Mesothelial cell of epicardium (in vitro differentiated cells): Measurements from ENCODE around the gene PTGIS. TPM values are rescaled to one million over a fixed set of nuclear protein-coding genes. Genes with fewer than 3 reads are reported as not detected.
"Not testable (repeated sequence)": the region's sequence is repeated elsewhere in the genome, so short reads cannot be mapped to it uniquely, and the experiment has no call there.

Source experiments
- DNase-seq, 2 experiments: peaks; one replicate each; pipeline ENCODE4 v3.0.0; 2021; ENCODE audit warnings: low spot score in 2 of 2; ENCODE audit not compliant: unreplicated experiment in 2 of 2
- H3K27ac Mint-ChIP-seq: 2 replicates; pipeline ENCODE4 v1.8.0; 2021; ENCODE audit warnings: mixed read lengths
- H3K27me3 Mint-ChIP-seq: 2 replicates; pipeline ENCODE4 v1.8.0; 2021; ENCODE audit warnings: low read depth, mixed read lengths
- H3K36me3 Mint-ChIP-seq: 2 replicates; pipeline ENCODE4 v1.8.0; 2021; ENCODE audit warnings: mixed read lengths
- H3K4me1 Mint-ChIP-seq: 2 replicates; pipeline ENCODE4 v1.8.0; 2021; ENCODE audit warnings: mixed read lengths
- H3K4me3 Mint-ChIP-seq: 2 replicates; pipeline ENCODE4 v1.8.0; 2021; ENCODE audit warnings: mild to moderate bottlenecking, moderate library complexity, mixed read lengths
- H3K9me3 Mint-ChIP-seq: 2 replicates; pipeline ENCODE4 v1.8.0; 2021; ENCODE audit warnings: mixed read lengths
- total RNA-seq: library from RNA; stranded (reverse); gene quantifications from 3 replicates; pipeline ENCODE4 v1.2.1, GENCODE V29; 2021
- TF ChIP-seq, protein P1 (sequence below): fragments of 200-600 bp; sonication (generic); IDR thresholded peaks from one replicate; pipeline ENCODE4 v1.5.0; 2021; ENCODE audit warnings: antibody characterized with exemption; ENCODE audit not compliant: unreplicated experiment

PTGIS gene
- 113 to 118 TPM (median 117 TPM) in 3 replicates for total RNA-seq

DNA sequence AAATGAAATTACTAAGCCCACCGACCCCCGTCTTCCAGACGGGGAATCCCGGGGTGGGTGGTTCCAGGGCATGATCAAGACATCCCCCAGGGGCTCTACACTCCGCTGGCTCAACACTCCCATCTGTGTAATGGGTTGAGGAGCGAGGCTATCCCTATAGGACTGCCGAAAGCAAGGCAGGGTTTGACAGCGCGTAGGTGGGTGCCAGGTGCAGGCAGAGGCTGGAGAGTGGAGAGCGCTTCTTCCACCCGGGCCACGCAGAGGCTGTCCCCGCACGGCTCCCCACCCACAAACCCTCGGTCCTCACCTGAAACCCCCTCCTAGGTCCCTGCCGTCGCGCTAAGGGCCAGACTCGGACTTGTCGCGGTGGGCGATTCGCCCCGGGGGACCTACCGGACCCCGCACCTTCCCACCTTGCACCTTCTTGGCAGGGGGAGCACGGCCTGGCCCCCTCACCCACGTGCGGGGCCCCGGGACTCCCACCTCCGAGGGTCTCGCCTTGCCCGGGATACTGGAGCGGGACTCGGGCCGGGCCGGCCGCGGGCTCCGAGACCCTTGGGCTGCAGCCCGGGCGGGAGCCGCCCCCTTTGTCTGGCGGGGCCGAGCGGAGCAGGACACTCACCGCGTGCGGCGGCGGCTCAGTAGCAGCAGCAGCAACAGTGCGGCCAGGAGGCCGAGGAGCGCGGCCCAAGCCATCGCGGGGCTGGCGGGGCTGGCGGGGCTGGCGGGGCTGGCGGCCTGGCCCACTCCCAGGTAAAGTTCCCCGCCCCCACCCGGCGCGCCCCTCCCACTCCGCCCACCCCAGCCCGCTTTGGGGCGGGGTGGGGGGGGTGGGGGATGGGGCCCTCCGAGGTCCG, at the start of gene PTGIS:
Gene PTGIS, minus strand, starts transcription at position 717 of the 857 bp plus-strand sequence. Its CDS starts 21 bp downstream, at position 696.
- Mint-ChIP-seq H3K36me3 (peaks cover 10% of the 10 kb centered on the region), H3K27me3 (no peaks in the 10 kb centered on the region), H3K9me3 (no peaks in the 10 kb centered on the region), H3K4me3 (peak within 1 kb of the TSS; percentile 80), H3K4me1 (peaks cover 39% of the 10 kb centered on the region), H3K27ac (peak within 1 kb of the TSS; percentile 88)
- DNase-seq = peak; percentile 49 to 73
- TF ChIP-seq, protein P1, sequence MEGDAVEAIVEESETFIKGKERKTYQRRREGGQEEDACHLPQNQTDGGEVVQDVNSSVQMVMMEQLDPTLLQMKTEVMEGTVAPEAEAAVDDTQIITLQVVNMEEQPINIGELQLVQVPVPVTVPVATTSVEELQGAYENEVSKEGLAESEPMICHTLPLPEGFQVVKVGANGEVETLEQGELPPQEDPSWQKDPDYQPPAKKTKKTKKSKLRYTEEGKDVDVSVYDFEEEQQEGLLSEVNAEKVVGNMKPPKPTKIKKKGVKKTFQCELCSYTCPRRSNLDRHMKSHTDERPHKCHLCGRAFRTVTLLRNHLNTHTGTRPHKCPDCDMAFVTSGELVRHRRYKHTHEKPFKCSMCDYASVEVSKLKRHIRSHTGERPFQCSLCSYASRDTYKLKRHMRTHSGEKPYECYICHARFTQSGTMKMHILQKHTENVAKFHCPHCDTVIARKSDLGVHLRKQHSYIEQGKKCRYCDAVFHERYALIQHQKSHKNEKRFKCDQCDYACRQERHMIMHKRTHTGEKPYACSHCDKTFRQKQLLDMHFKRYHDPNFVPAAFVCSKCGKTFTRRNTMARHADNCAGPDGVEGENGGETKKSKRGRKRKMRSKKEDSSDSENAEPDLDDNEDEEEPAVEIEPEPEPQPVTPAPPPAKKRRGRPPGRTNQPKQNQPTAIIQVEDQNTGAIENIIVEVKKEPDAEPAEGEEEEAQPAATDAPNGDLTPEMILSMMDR = no peak

DNA sequence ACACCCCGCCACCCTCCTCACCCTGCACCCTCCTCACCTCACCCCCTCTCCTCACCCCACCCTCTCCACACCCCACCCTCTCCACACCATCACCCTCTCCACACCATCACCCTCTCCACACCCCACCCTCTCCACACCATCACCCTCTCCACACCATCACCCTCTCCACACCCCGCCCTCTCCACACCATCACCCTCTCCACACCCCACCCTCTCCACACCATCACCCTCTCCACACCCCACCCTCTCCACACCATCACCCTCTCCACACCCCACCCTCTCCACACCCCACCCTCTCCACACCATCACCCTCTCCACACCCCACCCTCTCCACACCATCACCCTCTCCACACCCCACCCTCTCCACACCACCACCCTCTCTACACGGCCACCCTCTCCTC, 49.5 kb upstream of the PTGIS start:
- not testable (repeated sequence) for H3K27me3 Mint-ChIP-seq, H3K4me3 Mint-ChIP-seq, H3K36me3 Mint-ChIP-seq, H3K9me3 Mint-ChIP-seq, H3K27ac Mint-ChIP-seq, H3K4me1 Mint-ChIP-seq
- peak; percentile 53 to 54 for DNase-seq

DNA sequence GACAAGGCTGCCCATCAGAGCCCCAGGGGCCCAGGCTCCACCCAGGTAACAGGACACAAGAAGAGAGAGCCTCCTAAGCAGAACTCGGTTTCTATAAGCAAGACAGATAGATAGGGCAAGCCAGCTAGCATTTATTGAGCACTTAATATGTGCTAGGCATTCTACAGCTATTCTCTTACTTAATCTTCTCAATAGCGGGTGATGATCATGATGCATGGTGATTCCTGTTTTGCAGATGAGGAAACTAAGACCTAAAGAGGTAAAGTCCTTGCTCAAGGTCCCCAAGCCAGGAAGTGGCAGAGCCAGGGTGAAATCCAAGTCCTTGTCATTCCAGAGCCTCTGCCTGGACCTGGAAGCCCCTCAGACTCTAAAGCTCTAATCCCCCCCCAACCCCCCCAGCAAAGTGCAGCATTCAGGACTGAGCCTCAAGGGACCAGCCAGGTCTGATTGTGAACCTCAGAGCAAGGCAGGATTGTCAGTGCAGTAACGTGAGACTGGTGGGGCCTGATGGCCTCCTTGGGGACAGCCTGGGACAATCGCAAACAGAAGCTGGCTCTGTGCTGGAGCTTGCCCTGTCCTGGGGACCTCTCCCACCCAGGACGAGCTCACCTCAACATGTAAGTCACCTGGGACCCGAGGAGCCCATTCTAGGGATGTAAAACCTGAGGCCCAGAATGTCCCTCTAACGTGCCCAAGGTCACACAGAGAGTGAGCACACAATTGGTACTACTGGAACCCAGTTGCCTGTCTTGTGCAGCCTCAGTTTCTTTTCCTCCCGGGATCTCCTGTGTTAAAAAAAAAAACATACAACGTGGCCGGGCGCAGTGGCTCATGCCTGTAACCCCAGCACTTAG, 48.4 kb upstream of the PTGIS start:
- Mint-ChIP-seq H3K27me3 (no peaks in the 10 kb centered on the region), H3K36me3 (no peaks in the 10 kb centered on the region), H3K27ac (no peak overlapping the region), H3K4me1 (no peaks in the 10 kb centered on the region), H3K4me3 (no peak overlapping the region), H3K9me3 (no peaks in the 10 kb centered on the region)
- TF ChIP-seq, protein P1 = no peak
- no peak for DNase-seq

DNA sequence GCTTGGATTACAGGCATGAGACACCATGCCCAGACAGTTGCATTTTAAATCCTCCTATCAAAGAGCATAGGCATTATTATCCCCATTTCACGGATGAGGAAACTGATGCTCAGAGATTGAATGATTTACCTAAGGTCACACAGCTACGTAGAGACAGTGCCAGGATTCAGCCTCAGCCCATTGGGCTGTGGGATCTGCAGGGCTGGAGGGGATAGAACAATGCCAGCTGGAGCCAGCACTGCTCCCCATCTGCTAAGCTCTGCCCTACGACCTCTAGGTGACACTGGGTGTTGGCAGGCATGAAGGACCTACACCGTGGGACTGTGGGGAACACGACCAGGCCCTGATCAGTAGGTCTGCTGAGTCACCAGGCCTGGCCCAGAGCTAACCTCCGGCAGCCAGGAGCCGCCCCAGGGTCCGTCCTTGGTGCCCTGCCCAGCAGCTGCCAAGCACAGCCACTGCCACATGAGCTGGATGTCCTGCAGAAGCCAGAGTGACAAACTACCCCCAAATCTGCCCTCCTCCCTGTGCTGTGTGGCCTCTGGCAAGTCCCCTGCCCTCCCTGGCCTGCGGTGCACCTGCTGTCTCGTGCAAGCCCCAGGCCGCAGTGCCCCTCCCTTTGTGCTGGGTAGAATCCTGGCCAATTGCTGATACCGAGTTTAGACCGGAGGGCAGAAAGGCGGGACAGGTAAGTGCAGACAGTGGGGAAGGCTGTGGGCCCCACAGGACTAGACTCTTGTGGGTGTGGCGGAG, 47.6 kb upstream of the PTGIS start:
- Mint-ChIP-seq H3K27ac (no peak overlapping the region), H3K36me3 (no peaks in the 10 kb centered on the region), H3K9me3 (no peaks in the 10 kb centered on the region), H3K4me3 (no peak overlapping the region), H3K27me3 (no peaks in the 10 kb centered on the region), H3K4me1 (peaks cover 5% of the 10 kb centered on the region)
- DNase-seq = no peak
- TF ChIP-seq, protein P1 = no peak

DNA sequence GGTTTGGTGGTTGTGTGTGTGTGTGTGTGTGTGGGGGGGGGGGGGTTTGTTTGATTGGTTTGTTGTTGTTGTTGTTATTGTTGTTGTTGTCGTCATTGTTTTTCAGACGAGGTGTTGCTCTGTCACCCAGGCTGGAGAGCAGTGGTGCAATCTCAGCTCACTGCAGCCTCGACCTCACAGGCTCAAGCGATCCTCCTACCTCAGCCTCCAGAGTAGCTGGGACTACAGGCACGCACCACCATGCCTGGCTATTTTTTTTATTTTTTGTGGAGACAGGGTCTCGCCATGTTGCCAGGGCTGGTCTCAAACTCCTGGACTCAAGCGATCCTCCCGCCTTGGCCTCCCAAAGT, 47.1 kb upstream of the PTGIS start:
- DNase-seq, H3K9me3 Mint-ChIP-seq, H3K36me3 Mint-ChIP-seq, H3K27ac Mint-ChIP-seq, H3K27me3 Mint-ChIP-seq, H3K4me3 Mint-ChIP-seq, H3K4me1 Mint-ChIP-seq: not testable (repeated sequence)

DNA sequence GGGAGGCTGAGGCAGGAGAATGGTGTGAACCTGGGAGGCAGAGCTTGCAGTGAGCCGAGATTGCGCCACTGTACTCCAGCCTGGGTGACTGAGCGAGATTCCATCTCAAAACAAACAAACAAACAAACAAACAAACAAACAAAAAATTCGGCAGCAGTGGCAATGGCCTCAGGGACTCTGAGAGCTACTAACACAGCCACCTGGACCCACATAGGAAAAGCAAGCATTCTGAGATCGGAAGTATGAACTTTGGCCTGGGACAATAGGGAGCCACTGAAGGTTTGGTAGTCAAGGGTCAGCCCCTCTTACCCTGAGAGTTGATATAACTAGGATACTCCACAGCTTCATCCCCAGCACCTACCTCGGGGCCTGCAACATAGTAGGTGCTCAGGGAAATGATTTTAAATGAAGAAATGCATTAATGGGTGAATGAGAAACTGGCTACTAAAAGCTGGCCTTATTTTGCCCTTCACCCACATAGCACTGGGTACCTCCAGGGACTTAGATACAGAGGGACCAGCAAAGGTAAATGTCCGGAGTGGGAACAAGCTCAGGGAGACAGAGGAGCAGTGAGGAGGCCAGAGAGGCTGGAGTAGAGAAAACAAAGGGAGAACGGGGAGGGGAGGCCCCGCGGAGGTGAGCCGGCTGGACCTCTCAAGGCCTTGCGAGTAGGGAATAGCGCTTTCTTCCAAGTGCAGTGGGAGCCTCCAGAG, 46.6 kb upstream of the PTGIS start:
- peaks cover 2% of the 10 kb centered on the region for H3K27me3 Mint-ChIP-seq
- no peak for DNase-seq
- no peaks in the 10 kb centered on the region for H3K9me3 Mint-ChIP-seq
- no peaks in the 10 kb centered on the region for H3K36me3 Mint-ChIP-seq
- H3K27ac Mint-ChIP-seq = no peak overlapping the region
- peaks cover 6% of the 10 kb centered on the region for H3K4me1 Mint-ChIP-seq
- H3K4me3 Mint-ChIP-seq = no peak overlapping the region
- TF ChIP-seq, protein P1 = no peak
